ENCODE data around the gene SMOC1.

SMOC1 gene

GRCh38 chr14:69989622-69990021 lies 110.4 kb downstream of the SMOC1 start:
- Histone ChIP-seq H2AK5ac (ENCODE audit: low read length, severe bottlenecking) (no peak overlapping the region), H3K27ac (ENCODE audit: low read length, poor library complexity, severe bottlenecking) (no peak overlapping the region), H3K36me3 (ENCODE audit: control insufficient read depth in 1 of 2, insufficient read depth in 2 of 2, low read depth in 1 of 2, low read length in 2 of 2) (no peaks in the 10 kb centered on the region), H3K4me2 (ENCODE audit: low read length, poor library complexity, severe bottlenecking) (no peak overlapping the region), H3K14ac (ENCODE audit: low read length in 2 of 2) (no peak overlapping the region), H2AFZ (ENCODE audit: low read depth, low read length) (no peak overlapping the region), H3K79me1 (replicated peaks; ENCODE audit: low read length, poor library complexity, severe bottlenecking) (no peaks in the 10 kb centered on the region), H2BK15ac (ENCODE audit: low read depth, poor library complexity, severe bottlenecking) (no peak overlapping the region), H4K91ac (ENCODE audit: low read length) (no peak overlapping the region), H3K18ac (ENCODE audit: low read depth in 1 of 2, low read length in 2 of 2) (no peak overlapping the region), H3K4ac (ENCODE audit: low read depth in 1 of 2, low read length in 2 of 2) (no peak overlapping the region), H4K8ac (ENCODE audit: low read length) (no peak overlapping the region), H3K9ac (ENCODE audit: low read length) (no peak overlapping the region), H3K27me3 (ENCODE audit: control insufficient read depth in 1 of 2, insufficient read depth in 1 of 2, low read length in 2 of 2) (no peaks in the 10 kb centered on the region), H3K23ac (ENCODE audit: low read length in 2 of 2) (no peak overlapping the region), H3K9me3 (ENCODE audit: control insufficient read depth, low read length) (no peaks in the 10 kb centered on the region), H2BK5ac (ENCODE audit: low read depth, low read length, poor library complexity, severe bottlenecking) (no peak overlapping the region), H2BK12ac (ENCODE audit: low read length in 2 of 2) (no peak overlapping the region), H2BK120ac (ENCODE audit: low read depth, low read length) (no peak overlapping the region), H3K4me1 (ENCODE audit: control insufficient read depth, insufficient read depth, low read depth, low read length) (no peaks in the 10 kb centered on the region), H3K4me3 (ENCODE audit: insufficient read depth in 1 of 2, low read depth in 1 of 2, low read length in 2 of 2) (no peak overlapping the region)
- no peak for DNase-seq
- WGBS = 62% methylated on average over 3 of the region's 3 CpGs

GRCh38 chr14:69990323-69990722 lies 111.1 kb downstream of the SMOC1 start:
- Histone ChIP-seq H4K8ac (ENCODE audit: low read length) (no peak overlapping the region), H2AFZ (ENCODE audit: low read depth, low read length) (no peak overlapping the region), H3K4me3 (ENCODE audit: insufficient read depth in 1 of 2, low read depth in 1 of 2, low read length in 2 of 2) (no peak overlapping the region), H2BK12ac (ENCODE audit: low read length in 2 of 2) (no peak overlapping the region), H3K79me1 (replicated peaks; ENCODE audit: low read length, poor library complexity, severe bottlenecking) (no peaks in the 10 kb centered on the region), H2BK5ac (ENCODE audit: low read depth, low read length, poor library complexity, severe bottlenecking) (no peak overlapping the region), H3K36me3 (ENCODE audit: control insufficient read depth in 1 of 2, insufficient read depth in 2 of 2, low read depth in 1 of 2, low read length in 2 of 2) (no peaks in the 10 kb centered on the region), H3K9me3 (ENCODE audit: control insufficient read depth, low read length) (no peaks in the 10 kb centered on the region), H3K23ac (ENCODE audit: low read length in 2 of 2) (no peak overlapping the region), H2BK120ac (ENCODE audit: low read depth, low read length) (no peak overlapping the region), H3K4ac (ENCODE audit: low read depth in 1 of 2, low read length in 2 of 2) (no peak overlapping the region), H3K4me2 (ENCODE audit: low read length, poor library complexity, severe bottlenecking) (no peak overlapping the region), H3K27ac (ENCODE audit: low read length, poor library complexity, severe bottlenecking) (no peak overlapping the region), H2BK15ac (ENCODE audit: low read depth, poor library complexity, severe bottlenecking) (no peak overlapping the region), H3K18ac (ENCODE audit: low read depth in 1 of 2, low read length in 2 of 2) (no peak overlapping the region), H3K9ac (ENCODE audit: low read length) (no peak overlapping the region), H3K4me1 (ENCODE audit: control insufficient read depth, insufficient read depth, low read depth, low read length) (no peaks in the 10 kb centered on the region), H3K27me3 (ENCODE audit: control insufficient read depth in 1 of 2, insufficient read depth in 1 of 2, low read length in 2 of 2) (no peaks in the 10 kb centered on the region), H4K91ac (ENCODE audit: low read length) (no peak overlapping the region), H2AK5ac (ENCODE audit: low read length, severe bottlenecking) (no peak overlapping the region), H3K14ac (ENCODE audit: low read length in 2 of 2) (no peak overlapping the region)
- no peak for DNase-seq

GRCh38 chr14:69991422-69991821 lies 112.2 kb downstream of the SMOC1 start:
- Histone ChIP-seq H3K4me2 (ENCODE audit: low read length, poor library complexity, severe bottlenecking) (no peak overlapping the region), H3K23ac (ENCODE audit: low read length in 2 of 2) (no peak overlapping the region), H3K9ac (ENCODE audit: low read length) (no peak overlapping the region), H2AFZ (ENCODE audit: low read depth, low read length) (no peak overlapping the region), H3K4me1 (ENCODE audit: control insufficient read depth, insufficient read depth, low read depth, low read length) (no peaks in the 10 kb centered on the region), H3K9me3 (ENCODE audit: control insufficient read depth, low read length) (no peaks in the 10 kb centered on the region), H2BK15ac (ENCODE audit: low read depth, poor library complexity, severe bottlenecking) (no peak overlapping the region), H4K8ac (ENCODE audit: low read length) (no peak overlapping the region), H2AK5ac (ENCODE audit: low read length, severe bottlenecking) (no peak overlapping the region), H3K79me1 (replicated peaks; ENCODE audit: low read length, poor library complexity, severe bottlenecking) (no peaks in the 10 kb centered on the region), H3K18ac (ENCODE audit: low read depth in 1 of 2, low read length in 2 of 2) (no peak overlapping the region), H3K27me3 (ENCODE audit: control insufficient read depth in 1 of 2, insufficient read depth in 1 of 2, low read length in 2 of 2) (no peaks in the 10 kb centered on the region), H2BK120ac (ENCODE audit: low read depth, low read length) (no peak overlapping the region), H3K27ac (ENCODE audit: low read length, poor library complexity, severe bottlenecking) (no peak overlapping the region), H3K36me3 (ENCODE audit: control insufficient read depth in 1 of 2, insufficient read depth in 2 of 2, low read depth in 1 of 2, low read length in 2 of 2) (no peaks in the 10 kb centered on the region), H3K14ac (ENCODE audit: low read length in 2 of 2) (no peak overlapping the region), H3K4me3 (ENCODE audit: insufficient read depth in 1 of 2, low read depth in 1 of 2, low read length in 2 of 2) (no peak overlapping the region), H3K4ac (ENCODE audit: low read depth in 1 of 2, low read length in 2 of 2) (no peak overlapping the region), H2BK5ac (ENCODE audit: low read depth, low read length, poor library complexity, severe bottlenecking) (no peak overlapping the region), H4K91ac (ENCODE audit: low read length) (no peak overlapping the region), H2BK12ac (ENCODE audit: low read length in 2 of 2) (no peak overlapping the region)
- DNase-seq = no peak

GRCh38 chr14:69992564-69992963 lies 113.3 kb downstream of the SMOC1 start:
- no peak overlapping the region for H3K23ac ChIP-seq (ENCODE audit: low read length in 2 of 2)
- H3K4ac ChIP-seq (ENCODE audit: low read depth in 1 of 2, low read length in 2 of 2) = no peak overlapping the region
- H3K27me3 ChIP-seq (ENCODE audit: control insufficient read depth in 1 of 2, insufficient read depth in 1 of 2, low read length in 2 of 2) = no peaks in the 10 kb centered on the region

More at GRCh38 chr14:69992564-69992963, 113.3 kb downstream of the SMOC1 start:
- Histone ChIP-seq H3K4me1 (ENCODE audit: control insufficient read depth, insufficient read depth, low read depth, low read length) (peaks cover 3% of the 10 kb centered on the region), H2BK15ac (ENCODE audit: low read depth, poor library complexity, severe bottlenecking) (no peak overlapping the region), H2AK5ac (ENCODE audit: low read length, severe bottlenecking) (no peak overlapping the region), H2BK120ac (ENCODE audit: low read depth, low read length) (no peak overlapping the region), H4K8ac (ENCODE audit: low read length) (no peak overlapping the region), H2AFZ (ENCODE audit: low read depth, low read length) (no peak overlapping the region), H3K4me2 (ENCODE audit: low read length, poor library complexity, severe bottlenecking) (no peak overlapping the region), H2BK5ac (ENCODE audit: low read depth, low read length, poor library complexity, severe bottlenecking) (no peak overlapping the region), H3K27ac (ENCODE audit: low read length, poor library complexity, severe bottlenecking) (no peak overlapping the region), H4K91ac (ENCODE audit: low read length) (no peak overlapping the region), H2BK12ac (ENCODE audit: low read length in 2 of 2) (no peak overlapping the region), H3K79me1 (replicated peaks; ENCODE audit: low read length, poor library complexity, severe bottlenecking) (no peaks in the 10 kb centered on the region), H3K18ac (ENCODE audit: low read depth in 1 of 2, low read length in 2 of 2) (no peak overlapping the region), H3K4me3 (ENCODE audit: insufficient read depth in 1 of 2, low read depth in 1 of 2, low read length in 2 of 2) (no peak overlapping the region), H3K9ac (ENCODE audit: low read length) (no peak overlapping the region), H3K36me3 (ENCODE audit: control insufficient read depth in 1 of 2, insufficient read depth in 2 of 2, low read depth in 1 of 2, low read length in 2 of 2) (no peaks in the 10 kb centered on the region), H3K9me3 (ENCODE audit: control insufficient read depth, low read length) (no peaks in the 10 kb centered on the region), H3K14ac (ENCODE audit: low read length in 2 of 2) (no peak overlapping the region)
- no peak for DNase-seq
- 85% methylated on average over 3 of the region's 3 CpGs for WGBS

Measured in mesenchymal stem cell (in vitro differentiated cells and primary cell).